PC-9 (cell line): ENCODE data around the gene LRRC4C. TPM values are rescaled to one million over a fixed set of nuclear protein-coding genes. Genes with fewer than 3 reads are reported as not detected.
A peak's percentile ranks its signal among the peaks of the same experiment; 100 is the strongest.

Experiments used
- BruUV-seq: library from RNA; stranded (reverse); fragments of 400-500 nt; replicated peaks from 2 replicates; lab custom pipeline; 2021; lab: Mats Ljungman, UMichigan
- CTCF ChIA-PET: fragments of 300-600 bp; sonication (Branson Sonifier 250); formaldehyde crosslinking; loops from one replicate; lab custom pipeline; 2022; ENCODE audit warnings: antibody characterized with exemption; lab: Charles Lee
- POLR2A ChIA-PET: fragments of 300-600 bp; sonication (Branson Sonifier 250); formaldehyde crosslinking; loops from one replicate; lab custom pipeline; 2022; ENCODE audit warnings: antibody characterized with exemption; ENCODE audit not compliant: unreplicated experiment; lab: Charles Lee
- DNase-seq, 2 experiments: peaks; one replicate each; pipeline versions ENCODE4 v3.0.0 to v3.0.0-alpha.2; 2015 to 2022; ENCODE audit warnings: mixed read lengths in 1 of 2
- H2AFZ ChIP-seq: fragments of 200-600 bp; sonication (generic); 2 replicates; pipeline ENCODE4 v1.8.1; 2017; ENCODE audit warnings: antibody characterized with exemption
- H3F3A ChIP-seq: fragments of 200-600 bp; sonication (generic); 2 replicates; pipeline ENCODE4 v1.8.1; 2017; ENCODE audit warnings: antibody characterized with exemption, mild to moderate bottlenecking, low read depth; ENCODE audit not compliant: insufficient read depth
- H3K27ac ChIP-seq: fragments of 200-600 bp; sonication (generic); 2 replicates; pipeline ENCODE4 v1.6.1; 2016; ENCODE audit warnings: mixed run types
- H3K27me3 ChIP-seq: fragments of 200-600 bp; sonication (generic); 2 replicates; pipeline ENCODE4 v1.6.1; 2016; ENCODE audit warnings: low read depth, mixed run types; ENCODE audit not compliant: insufficient read depth
- H3K36me3 ChIP-seq: fragments of 200-600 bp; sonication (generic); 2 replicates; pipeline ENCODE4 v1.6.1; 2016; ENCODE audit warnings: low read depth, mixed run types
- H3K4me1 ChIP-seq: fragments of 200-600 bp; sonication (generic); replicated peaks from 2 replicates; pipeline ENCODE4 v1.6.1; 2016; ENCODE audit warnings: mixed run types; ENCODE audit not compliant: insufficient read depth
- H3K4me2 ChIP-seq: fragments of 200-600 bp; sonication (generic); 2 replicates; pipeline ENCODE4 v1.6.1; 2017; ENCODE audit warnings: mixed run types
- H3K4me3 ChIP-seq: fragments of 200-600 bp; sonication (generic); 2 replicates; pipeline ENCODE4 v1.6.1; 2016; ENCODE audit warnings: mixed run types
- H3K79me2 ChIP-seq: fragments of 200-600 bp; sonication (generic); 2 replicates; pipeline ENCODE4 v1.6.1; 2017; ENCODE audit warnings: low read depth, mixed run types
- H3K9me2 ChIP-seq: fragments of 200-600 bp; sonication (generic); 2 replicates; pipeline ENCODE4 v1.8.1; 2017; ENCODE audit warnings: mild to moderate bottlenecking; ENCODE audit not compliant: insufficient read depth
- H3K9me3 ChIP-seq: fragments of 200-600 bp; sonication (generic); 2 replicates; pipeline ENCODE4 v1.8.1; 2016; ENCODE audit warnings: low read depth; ENCODE audit not compliant: insufficient read depth
- H4K20me1 ChIP-seq: fragments of 200-600 bp; sonication (generic); 2 replicates; pipeline ENCODE4 v1.8.1; 2017; ENCODE audit not compliant: insufficient read depth
- EZH2 ChIP-seq: fragments of 200-600 bp; sonication (generic); IDR thresholded peaks from 2 replicates; pipeline ENCODE4 v1.8.0; 2017; ENCODE audit warnings: antibody characterized with exemption, low read depth
- intact Hi-C: fragments of 100-400 bp; cut with micrococcal nuclease; formaldehyde crosslinking; loops from one replicate; pipeline ENCODE4 v1.10.0; 2022; ENCODE audit not compliant: unreplicated experiment
- total RNA-seq: library from RNA; stranded (reverse); gene quantifications from 2 replicates; pipeline ENCODE4 v1.2.3, GENCODE V29; 2021
- TF ChIP-seq, protein P1 (sequence below): fragments of 200-600 bp; sonication (generic); conservative IDR thresholded peaks from 2 replicates; pipeline ENCODE4 v1.6.1; 2017; ENCODE audit warnings: mixed run types, antibody characterized with exemption, mild to moderate bottlenecking, moderate library complexity

The LRRC4C gene
- total RNA-seq, 1 experiment from 2014 or later: not detected

DNA sequence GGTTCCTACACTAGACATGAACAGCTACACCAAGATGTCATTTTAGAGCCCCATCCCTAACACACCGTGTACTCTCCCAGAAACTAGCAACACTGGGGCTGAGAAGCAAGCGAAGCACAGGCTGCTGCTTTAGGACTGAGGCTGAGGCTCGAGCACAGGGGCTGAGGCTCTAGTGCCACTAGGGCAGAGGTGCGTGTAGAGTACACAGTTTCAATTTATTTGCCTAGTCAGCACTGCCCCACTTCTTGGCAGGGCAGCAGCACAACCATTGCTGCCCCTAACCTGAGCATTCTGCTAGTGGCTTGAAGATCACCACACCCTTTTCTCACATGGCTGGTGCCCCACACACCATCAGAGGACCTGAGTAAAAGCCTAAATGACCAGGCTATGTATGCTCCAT is 713.2 kb downstream of the LRRC4C start:
- POLR2A ChIA-PET: no interaction called here
- no peak for TF ChIP-seq EZH2
- TF ChIP-seq, protein P1, sequence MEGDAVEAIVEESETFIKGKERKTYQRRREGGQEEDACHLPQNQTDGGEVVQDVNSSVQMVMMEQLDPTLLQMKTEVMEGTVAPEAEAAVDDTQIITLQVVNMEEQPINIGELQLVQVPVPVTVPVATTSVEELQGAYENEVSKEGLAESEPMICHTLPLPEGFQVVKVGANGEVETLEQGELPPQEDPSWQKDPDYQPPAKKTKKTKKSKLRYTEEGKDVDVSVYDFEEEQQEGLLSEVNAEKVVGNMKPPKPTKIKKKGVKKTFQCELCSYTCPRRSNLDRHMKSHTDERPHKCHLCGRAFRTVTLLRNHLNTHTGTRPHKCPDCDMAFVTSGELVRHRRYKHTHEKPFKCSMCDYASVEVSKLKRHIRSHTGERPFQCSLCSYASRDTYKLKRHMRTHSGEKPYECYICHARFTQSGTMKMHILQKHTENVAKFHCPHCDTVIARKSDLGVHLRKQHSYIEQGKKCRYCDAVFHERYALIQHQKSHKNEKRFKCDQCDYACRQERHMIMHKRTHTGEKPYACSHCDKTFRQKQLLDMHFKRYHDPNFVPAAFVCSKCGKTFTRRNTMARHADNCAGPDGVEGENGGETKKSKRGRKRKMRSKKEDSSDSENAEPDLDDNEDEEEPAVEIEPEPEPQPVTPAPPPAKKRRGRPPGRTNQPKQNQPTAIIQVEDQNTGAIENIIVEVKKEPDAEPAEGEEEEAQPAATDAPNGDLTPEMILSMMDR: no peak
- H3K9me3 ChIP-seq: no peaks in the 10 kb centered on the region
- no peaks in the 10 kb centered on the region for H3K36me3 ChIP-seq
- H2AFZ ChIP-seq: no peak overlapping the region
- H3K4me3 ChIP-seq: no peak overlapping the region
- H3K79me2 ChIP-seq: no peaks in the 10 kb centered on the region
- no peaks in the 10 kb centered on the region for H3K4me1 ChIP-seq
- no peaks in the 10 kb centered on the region for H3K27me3 ChIP-seq
- H4K20me1 ChIP-seq: no peaks in the 10 kb centered on the region
- DNase-seq: no peak
- no peaks in the 10 kb centered on the region for H3F3A ChIP-seq
- CTCF ChIA-PET: no interaction called here
- intact Hi-C loops: no loop called here
- no peak overlapping the region for H3K27ac ChIP-seq
- no peak overlapping the region for H3K4me2 ChIP-seq
- BruUV-seq: no TSS peak
- no peaks in the 10 kb centered on the region for H3K9me2 ChIP-seq

DNA sequence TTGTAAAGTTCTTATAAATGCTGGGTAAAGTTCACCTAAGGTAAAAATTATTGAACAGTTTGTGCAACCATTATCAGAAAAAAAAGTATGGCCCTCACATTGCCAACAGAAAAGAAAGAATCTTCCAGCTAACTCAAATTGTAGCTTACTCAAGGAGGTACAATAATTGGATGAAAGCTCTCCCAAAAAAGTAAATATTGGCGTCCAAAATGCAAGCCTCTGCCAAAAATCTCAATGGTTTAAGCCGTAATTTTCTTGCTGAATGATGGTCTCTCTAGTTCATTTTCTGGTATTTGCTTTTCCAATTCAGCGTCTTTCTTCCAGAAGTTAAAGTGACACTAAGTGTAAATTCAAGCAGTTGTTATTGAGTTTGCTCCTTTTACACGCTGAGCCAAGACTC is 727.3 kb downstream of the LRRC4C start:
- Histone ChIP-seq H3K4me2 (no peak overlapping the region), H3K79me2 (no peaks in the 10 kb centered on the region), H3K4me3 (no peak overlapping the region), H3K27ac (no peak overlapping the region), H3K4me1 (no peaks in the 10 kb centered on the region), H3K9me3 (no peaks in the 10 kb centered on the region), H2AFZ (no peak overlapping the region), H3F3A (no peaks in the 10 kb centered on the region), H3K27me3 (no peaks in the 10 kb centered on the region), H4K20me1 (no peaks in the 10 kb centered on the region), H3K36me3 (no peaks in the 10 kb centered on the region), H3K9me2 (no peaks in the 10 kb centered on the region)
- TF ChIP-seq, protein P1: no peak
- TF ChIP-seq EZH2: no peak
- POLR2A ChIA-PET: no interaction called here
- CTCF ChIA-PET: no interaction called here
- intact Hi-C loops: no loop called here
- no TSS peak for BruUV-seq
- no peak for DNase-seq

- H3K9me2 ChIP-seq: no peaks in the 10 kb centered on the region
- TF ChIP-seq, protein P1: peak; percentile 95
- no peak for TF ChIP-seq EZH2
- no peak overlapping the region for H2AFZ ChIP-seq
- H4K20me1 ChIP-seq: no peaks in the 10 kb centered on the region
- peak in 1 of 2 experiments; percentile 4 for DNase-seq
- no peaks in the 10 kb centered on the region for H3K9me3 ChIP-seq
- intact Hi-C loops: loop anchor here (10.0 kb wide), 1 partner anchor 417 kb away; no protein-coding TSS in a partner anchor
- no peaks in the 10 kb centered on the region for H3K79me2 ChIP-seq
- BruUV-seq: no TSS peak
- ChIA-PET POLR2A (no interaction called here), CTCF (no interaction called here)
- no peaks in the 10 kb centered on the region for H3K4me1 ChIP-seq
- no peak overlapping the region for H3K4me3 ChIP-seq
- H3K4me2 ChIP-seq: no peak overlapping the region
- H3F3A ChIP-seq: no peaks in the 10 kb centered on the region
- no peak overlapping the region for H3K27ac ChIP-seq
- H3K36me3 ChIP-seq: no peaks in the 10 kb centered on the region
- H3K27me3 ChIP-seq: peaks cover 3% of the 10 kb centered on the region; the same call in 1 of the 2 replicates
Observed at GRCh38 chr11:40722179-40722795, 737.2 kb downstream of the LRRC4C start.
